ENCODE data around the gene XAB2.

- TF ChIP-seq POLR2AphosphoS5 (IDR thresholded peaks at IDR 0.05; ENCODE audit: borderline replicate concordance, low read depth, low read length) (no peak), FOXP2 (optimal IDR thresholded peaks at IDR 0.05; ENCODE audit: control extremely low read depth, extremely low read length, insufficient read depth) (no peak)
These were observed 50.2 kb downstream of the XAB2 start for GRCh38 chr19:7579182-7579581.
